HG03565 (cell line): ENCODE measurements around the gene KCTD18.

Experiments
- ATAC-seq: cut with Tn5 transposase; IDR thresholded peaks from one replicate; pipeline ENCODE4 v1.9.1; 2021; ENCODE audit warnings: mild to moderate bottlenecking, moderate library complexity; ENCODE audit not compliant: unreplicated experiment

Gene KCTD18

DNA sequence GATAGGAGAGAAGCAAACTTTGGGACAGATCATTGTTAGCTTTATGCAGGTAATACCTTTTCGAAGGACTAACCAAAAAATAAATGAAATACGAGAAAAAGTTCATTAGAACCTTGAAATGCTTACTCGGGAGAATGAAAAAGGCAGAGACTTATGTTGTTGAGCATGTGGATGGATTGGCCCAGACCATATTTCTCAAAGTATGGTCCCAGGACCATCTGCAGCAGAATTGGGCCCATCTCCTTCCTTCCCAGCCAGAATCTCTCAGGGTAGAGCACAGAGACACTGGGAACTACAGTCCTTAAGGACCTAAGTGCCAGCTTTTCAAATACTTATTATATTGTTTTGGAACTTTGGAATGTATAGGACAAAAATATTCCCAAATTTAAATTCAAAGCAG lies 50.8 kb downstream of the KCTD18 start:
- ATAC-seq, result no peak

DNA sequence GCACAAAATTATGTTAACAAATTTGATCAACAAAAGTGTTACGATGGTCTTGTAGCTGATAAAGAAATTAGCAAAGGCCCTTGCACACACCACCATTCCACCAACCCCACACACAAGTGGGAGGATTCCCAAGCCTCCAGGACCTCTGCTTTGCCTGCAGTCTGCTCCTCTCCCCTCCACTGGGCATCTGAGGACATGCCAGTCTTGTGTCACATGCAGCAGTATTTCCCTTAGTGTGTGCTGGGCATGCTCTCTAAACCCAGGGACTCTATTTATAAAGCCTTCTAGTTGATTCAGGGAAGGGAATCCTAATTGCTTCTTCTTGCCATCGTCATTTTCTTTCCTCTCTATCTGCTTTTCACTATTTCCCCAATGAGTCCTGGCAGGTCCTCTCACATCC lies 53.3 kb downstream of the KCTD18 start:
- no peak for ATAC-seq

DNA sequence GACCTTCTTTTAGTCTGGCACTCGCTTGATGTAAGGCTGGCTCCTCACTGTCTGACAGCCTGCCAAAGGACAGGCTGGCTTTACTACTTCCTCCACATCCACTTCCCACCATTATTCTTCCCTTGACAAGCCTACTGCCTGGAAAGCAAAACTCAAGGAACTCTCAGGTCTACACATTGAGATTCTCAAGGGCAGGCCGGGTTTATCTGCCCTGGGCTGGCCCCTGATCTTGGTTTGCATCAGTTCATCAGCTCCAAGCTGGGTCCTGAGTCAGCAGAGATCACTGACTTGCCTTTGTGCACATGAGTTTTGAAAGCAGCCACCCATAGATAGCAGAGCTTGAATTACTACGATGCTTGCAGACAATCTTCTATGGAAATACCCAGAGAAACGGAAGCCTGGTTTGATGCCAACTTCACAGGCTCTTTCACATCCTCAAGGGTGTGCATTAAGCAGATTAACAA lies 53.9 kb downstream of the KCTD18 start:
- peak; percentile 30 for ATAC-seq

DNA sequence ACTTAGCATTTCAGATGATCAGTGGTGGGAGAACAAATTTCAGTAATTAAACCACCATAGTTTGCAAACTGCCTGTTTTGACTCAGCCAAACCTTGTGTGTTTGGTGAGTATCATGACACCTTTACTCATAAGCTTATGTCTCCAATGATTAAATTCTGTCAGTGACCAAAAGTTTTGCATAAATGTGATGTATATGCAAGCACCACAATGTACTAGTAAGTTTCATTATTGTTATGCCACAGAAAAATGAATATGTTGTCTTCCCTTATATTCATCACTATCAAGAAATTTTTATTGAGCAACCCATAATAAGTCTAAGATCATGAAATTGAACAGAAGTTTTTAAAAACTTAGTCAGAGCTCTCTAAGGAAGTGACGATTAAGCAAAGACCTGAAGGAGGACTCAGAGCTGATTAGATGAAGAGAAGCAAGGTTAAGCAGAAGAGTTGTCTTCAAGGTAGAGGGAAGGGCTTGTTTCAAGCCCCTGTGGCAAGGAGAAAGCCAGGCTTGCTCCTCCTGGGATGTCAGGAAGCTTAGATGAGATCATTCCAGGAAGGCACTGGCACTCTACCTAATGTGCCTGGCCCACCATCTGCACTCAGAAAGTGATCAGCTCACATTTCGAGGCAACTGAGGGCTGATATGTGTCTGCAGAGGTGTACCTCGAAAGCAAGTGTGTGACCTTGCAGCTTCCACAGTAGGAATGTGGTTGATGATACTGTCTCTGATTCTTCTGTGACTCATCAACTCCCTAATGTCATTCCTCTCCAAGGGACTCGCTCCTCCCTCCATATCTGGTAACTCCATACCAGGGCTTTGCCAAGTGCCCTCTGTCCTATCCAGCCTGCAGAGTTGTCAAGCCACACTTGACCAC lies 54.7 kb downstream of the KCTD18 start:
- peak; percentile 90 for ATAC-seq

DNA sequence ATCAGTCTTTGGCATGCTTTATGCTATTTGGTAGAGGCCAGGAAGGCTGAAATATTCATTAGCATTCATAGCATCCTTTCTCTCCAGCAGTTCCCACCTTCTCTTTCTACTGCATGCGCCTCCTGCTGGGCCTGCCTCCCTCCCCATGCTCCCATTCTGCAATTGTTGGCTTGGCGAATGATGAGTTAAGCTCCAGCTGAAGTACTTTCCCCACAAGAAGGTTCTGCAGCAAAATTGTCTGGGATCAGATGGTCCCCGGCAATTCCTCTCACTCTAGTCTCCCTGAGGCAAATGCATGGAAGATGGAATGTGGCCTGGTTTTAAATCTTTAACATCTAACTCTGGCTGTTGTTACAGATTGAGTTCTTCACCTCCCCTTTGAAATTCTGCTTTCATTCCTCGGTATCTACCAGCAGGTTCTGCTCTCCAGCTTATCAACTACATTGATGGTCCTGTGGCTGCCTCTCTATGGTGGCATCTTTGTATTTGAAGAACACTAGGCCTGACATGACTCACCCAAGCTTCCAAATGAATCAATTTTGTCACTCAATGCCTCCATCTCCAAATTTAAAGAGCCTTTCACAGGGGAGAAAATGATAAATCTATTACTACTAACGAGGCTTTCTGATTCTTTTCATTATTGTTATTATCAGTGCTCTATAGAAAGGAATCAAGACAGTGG lies 55.9 kb downstream of the KCTD18 start:
- no peak for ATAC-seq

DNA sequence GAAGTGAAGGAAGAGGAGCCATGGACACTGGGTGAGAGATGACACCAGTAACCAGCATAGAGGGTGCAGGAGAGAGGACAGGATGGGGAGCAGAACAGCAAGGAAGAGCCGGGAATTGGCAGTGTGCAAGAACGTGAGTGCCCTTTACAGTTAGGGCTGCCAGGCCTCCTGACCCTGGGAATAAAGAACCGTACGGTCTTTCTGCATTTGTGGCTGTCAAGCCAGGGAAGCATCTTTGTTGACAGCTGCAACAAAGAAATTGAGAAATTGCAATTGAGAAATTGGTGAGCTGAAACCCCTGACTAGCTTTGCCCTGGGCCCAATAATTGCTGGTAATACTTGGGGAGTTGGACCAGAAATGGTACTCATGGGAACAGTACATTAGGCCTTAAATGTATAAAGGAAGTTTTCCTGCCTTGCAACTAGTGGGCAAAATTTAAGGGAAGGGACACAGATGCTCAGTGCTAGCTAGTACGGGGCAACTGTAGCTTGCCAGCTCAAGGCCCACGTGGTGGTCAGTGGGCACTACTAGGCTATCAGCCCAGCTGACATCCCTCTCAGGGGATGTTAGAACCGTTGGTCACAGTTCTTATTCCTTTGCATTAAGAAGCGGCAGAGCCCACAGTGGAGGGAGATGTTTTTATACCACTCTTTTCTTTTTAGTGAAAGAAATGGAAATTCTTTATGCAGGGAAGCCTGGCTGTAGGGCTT lies 56.6 kb downstream of the KCTD18 start:
- no peak for ATAC-seq

DNA sequence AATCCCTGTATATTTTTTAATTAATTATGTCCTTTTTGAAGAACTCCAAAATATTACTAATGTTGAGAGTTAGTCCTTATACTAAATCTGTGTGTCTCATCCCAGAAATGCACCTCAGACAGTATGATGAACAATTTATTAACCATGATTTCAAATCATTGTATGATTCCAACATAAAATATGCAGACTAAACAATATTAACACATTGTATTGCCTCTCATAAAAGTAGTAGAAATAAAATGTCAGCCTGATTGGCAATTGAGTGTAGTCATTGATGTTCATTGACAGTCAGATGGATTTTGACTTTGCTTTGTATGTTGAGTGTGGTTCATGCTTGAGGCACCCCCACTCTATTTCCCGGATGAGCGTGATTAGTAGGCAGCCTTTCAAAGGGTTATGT lies 57.5 kb downstream of the KCTD18 start:
- ATAC-seq, result no peak

DNA sequence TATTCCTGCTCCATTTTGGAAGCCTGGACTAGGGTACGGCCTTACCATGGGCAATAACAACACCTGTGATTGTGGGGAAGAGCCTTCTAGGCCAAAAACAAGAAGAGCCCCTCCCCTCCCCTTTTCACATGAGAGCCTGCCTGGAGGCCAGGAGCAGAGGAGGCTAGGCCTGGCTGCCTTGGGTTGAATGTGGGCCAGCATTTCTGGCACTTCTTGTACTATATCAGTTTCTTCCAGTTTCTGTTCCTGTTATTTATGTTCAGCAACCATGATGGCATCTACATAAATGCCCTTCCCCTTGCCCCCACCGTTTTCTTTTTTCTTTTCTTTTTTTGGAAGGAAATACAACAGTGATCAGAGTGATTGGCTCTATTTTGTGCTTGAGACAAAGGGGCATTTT lies 58.4 kb downstream of the KCTD18 start:
- ATAC-seq, result no peak

DNA sequence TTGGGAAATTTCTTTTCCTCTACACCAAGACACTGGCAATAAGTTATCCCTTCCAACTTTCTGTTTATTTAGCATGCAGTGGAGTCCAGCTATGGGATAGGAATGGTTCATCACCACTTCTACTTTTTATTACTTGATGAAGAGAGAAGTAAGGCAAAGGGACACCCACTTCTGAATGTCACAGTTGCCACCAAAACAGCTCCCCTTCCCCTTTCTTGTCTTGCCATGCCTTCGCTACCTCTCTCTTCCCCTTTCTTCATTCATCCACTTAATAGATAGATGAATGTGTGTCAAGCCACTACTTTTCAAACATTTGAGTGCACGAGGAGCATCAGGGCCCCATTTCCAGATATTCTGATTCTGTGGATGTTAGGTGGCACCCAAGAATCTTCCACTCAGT lies 59.6 kb downstream of the KCTD18 start:
- no peak for ATAC-seq

DNA sequence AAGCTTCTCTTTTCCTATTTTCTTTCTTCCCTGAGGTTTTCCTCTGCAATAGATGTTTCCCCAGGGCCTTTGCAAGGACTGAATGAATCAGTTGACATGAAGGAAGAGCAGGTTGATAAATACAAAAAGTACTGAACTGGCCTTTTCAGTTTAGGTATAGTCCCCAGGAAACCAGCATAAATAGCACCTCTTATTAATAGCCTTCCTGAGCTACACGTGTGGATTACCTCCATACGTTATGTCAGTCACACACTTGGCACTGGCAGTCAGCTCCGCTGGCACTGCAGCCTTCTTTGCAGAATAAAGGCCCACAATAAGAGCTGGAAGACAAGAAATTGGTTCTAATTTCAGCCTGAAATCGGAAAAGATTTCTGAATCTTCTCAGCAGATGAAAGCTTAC lies 60.7 kb downstream of the KCTD18 start:
- ATAC-seq, result no peak

DNA sequence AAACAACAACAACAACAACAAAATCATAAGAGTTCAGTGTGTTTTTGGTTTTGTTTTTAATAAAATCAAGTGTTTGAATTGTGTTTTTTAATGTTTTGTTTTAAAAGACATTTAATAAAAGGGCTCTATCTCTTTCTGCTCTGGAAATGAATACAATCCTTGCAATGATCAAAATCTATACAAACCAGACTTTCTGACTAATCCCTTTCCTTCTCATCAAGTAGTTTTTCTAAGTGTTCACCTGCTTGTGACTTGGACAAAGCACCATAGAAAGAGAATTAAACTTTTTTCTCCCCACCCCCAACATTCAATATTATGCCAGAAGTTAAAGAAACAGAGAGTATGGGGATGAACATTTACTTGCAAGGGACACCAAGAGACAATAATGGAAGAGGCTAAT lies 61.4 kb downstream of the KCTD18 start:
- no peak for ATAC-seq

DNA sequence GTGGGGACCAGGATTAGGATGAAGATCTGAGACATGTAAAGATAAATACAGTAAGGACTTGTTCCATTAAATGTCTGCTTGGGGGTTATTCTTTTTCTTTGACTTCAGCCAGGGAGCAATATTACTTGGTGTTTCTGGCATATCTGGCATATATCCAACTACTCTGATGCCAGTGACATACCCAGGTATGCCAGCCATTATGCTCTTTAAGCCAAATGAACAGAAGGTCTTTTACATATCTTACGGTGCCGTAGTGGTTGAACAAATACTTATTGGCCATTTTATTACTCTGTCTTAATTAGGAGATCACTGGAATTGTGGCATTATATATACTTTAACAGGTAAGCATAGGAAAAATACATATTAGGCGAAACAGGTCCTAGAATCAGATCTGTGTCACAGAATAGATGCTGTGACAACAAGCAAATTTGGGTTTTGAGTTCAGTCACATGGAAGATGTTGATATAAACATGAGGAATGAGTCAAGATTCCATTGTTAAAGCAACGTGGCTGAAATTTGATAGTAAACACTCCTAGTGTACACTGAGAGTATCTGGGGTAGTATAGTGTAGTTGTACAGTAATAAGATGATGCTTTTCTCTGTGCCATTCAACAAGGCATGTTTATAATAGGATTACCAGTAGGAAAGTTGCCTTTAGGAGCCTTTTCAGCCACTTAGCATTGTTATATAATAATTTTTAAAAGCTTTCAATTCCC lies 62.6 kb downstream of the KCTD18 start:
- ATAC-seq, result no peak

DNA sequence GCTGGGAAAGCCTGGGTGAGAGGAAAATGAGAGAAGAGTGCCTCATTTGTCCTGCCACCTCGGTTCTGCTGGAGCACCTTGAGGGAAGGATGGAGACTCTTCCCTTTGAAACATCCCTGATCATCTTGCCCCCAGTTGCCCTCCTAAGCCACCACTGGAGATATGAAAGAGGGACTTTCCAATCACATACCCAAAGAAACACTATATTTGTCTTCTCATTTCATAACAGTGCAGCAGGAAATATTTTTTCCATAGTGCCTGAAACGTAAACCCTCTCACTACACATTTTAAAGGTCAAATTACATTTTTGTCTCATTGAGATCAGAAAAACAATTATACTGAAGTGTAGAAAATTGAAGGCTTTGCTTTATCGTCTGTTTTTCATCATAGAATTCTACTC lies 63.3 kb downstream of the KCTD18 start:
- ATAC-seq, result no peak

DNA sequence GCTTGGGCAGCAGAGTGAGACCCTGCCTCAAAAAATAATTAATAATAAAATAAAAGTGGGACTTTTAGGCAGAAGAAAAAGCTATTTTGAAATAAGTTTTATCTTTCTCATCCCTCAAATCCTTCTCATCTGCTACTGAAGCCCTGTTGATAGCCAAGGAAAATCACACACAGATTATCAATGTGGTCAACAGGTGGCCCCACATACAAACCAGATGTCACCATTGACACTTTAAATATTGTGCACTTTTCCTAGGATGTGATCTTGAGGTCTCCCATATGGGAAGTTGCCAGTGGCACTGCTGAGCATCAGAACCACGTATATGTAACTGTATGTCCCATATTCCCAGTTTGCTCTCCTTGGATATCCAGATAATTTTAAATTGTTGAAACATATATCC lies 64.6 kb downstream of the KCTD18 start:
- no peak for ATAC-seq

DNA sequence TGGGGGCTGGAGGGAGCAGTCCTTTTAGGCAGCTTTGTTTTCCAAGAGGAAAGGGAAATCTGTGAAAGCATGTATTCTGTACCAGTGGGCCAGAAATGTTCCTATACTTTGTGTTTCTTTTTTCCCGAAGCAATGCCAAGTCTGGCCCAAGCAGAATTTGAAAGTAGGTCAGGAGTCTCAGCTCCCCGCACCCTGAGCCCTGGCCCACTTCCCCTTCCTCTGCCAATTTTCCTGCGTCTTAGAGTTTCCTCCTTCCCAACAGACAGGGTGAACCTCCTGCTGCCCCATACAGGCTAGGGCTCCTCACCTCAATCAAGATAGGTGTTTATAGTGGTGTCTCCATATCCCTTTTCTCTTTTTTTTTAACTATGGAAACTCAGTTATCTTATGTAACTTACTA lies 65.3 kb downstream of the KCTD18 start:
- no peak for ATAC-seq

DNA sequence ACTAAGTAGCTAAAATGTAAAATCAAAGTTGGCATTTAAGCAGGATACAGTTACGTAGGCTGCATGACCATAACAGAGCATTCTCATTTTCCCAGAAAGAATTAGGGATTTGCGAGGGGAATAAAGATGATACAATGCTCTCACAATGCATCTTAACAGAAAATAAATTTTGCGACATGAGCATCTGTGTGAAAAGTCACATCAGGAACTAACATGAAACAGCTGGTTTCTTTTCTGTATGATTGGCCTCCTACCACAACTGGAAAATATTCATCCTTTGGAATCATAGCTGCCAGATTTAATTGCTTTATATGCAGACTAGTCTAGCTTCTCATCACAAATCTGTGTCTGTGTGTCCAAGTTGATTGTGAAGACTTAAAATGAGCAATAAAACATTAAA lies 66.0 kb downstream of the KCTD18 start:
- no peak for ATAC-seq

DNA sequence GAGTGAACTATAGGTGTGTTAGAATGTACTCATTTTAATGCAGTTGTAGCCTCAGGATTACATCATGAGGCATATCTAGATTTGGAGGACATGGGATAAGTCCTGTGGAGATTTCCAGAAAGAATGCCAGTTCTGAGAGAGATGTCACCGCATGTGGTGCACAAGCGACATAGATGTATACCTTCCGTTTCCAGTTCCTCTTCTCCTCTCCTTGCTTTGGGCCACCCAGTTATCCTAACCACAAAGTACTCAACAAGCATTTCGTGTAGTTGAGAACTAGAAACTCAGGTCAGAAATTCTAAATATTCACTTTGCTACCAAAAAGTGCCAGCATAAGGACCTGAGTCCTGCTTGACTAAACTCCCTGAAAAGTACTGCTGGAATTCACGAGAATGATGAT lies 66.5 kb downstream of the KCTD18 start:
- no peak for ATAC-seq

DNA sequence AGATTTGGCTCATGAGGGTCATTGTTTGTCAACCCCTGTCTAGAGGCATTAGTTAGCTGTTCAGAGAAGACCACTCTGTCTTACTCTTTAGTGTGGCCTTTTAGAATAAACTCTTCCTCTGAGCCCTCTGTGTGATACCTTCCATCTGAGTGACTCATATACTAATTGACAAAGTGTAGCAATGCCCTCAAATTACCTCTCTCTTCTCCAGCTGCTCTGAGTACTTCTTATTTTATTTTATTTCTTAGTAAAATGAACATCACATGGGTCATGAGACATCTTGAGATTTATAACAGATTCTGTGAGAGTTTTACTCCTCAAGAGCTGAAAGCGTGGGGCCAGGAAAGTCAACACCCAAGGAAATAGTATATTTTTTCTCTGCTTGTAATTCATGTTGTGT lies 67.4 kb downstream of the KCTD18 start:
- no peak for ATAC-seq

DNA sequence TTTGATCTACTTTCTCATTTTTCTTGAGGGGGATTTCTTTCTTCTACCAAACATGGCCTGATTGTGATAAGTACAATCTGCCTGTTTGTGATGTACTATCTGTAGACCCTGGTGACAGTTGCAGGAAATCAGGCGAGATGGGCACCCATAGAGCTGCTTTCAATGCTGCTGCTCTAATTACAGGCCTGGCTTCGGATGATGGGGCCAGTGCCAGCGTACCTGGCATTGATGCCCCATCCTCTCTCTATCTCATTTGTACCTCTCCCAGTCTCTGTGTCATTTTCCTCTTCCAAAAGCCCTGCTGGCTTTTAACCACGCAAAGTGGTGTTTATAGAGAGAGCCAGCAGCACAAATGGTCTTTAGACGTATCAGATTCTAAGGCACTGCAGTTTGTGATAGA lies 69.9 kb downstream of the KCTD18 start:
- ATAC-seq, result no peak
